ENCODE results near the gene CARS1.

GRCh38 chr11:3040881-3041280, 16.3 kb downstream of the CARS1 start:
- TF ChIP-seq CTCF (IDR thresholded peaks at IDR 0.05; ENCODE audit: low read depth, low read length, poor library complexity, severe bottlenecking) (no peak), EZH2phosphoT487 (IDR thresholded peaks at IDR 0.05; ENCODE audit: borderline replicate concordance, low read length) (no peak)

All from DOHH2 (cell line).